Fibroblast of lung (primary cell): Measurements from ENCODE around the gene ECT2.

ENCODE experiments used
- EZH2 ChIP-seq: IDR thresholded peaks from 2 replicates; pipeline ENCODE4 v1.5.1; 2012; ENCODE audit warnings: low read length, control low read depth, mild to moderate bottlenecking; ENCODE audit errors: missing control alignments
- TF ChIP-seq, protein P1 (sequence below), 2 donors: IDR thresholded peaks in 1 of 2; conservative IDR thresholded peaks in 1 of 2; 1 replicate in 1 of 2; 2 replicates in 1 of 2; pipeline ENCODE4 v1.5.1; 2011 to 2012; ENCODE audit warnings: low read length in 2 of 2, control low read depth in 1 of 2, inconsistent platforms in 1 of 2, low read depth in 1 of 2, mild to moderate bottlenecking in 1 of 2

GRCh38 chr3:172816281-172816680, 65.8 kb downstream of the ECT2 start:
- TF ChIP-seq, protein P1, sequence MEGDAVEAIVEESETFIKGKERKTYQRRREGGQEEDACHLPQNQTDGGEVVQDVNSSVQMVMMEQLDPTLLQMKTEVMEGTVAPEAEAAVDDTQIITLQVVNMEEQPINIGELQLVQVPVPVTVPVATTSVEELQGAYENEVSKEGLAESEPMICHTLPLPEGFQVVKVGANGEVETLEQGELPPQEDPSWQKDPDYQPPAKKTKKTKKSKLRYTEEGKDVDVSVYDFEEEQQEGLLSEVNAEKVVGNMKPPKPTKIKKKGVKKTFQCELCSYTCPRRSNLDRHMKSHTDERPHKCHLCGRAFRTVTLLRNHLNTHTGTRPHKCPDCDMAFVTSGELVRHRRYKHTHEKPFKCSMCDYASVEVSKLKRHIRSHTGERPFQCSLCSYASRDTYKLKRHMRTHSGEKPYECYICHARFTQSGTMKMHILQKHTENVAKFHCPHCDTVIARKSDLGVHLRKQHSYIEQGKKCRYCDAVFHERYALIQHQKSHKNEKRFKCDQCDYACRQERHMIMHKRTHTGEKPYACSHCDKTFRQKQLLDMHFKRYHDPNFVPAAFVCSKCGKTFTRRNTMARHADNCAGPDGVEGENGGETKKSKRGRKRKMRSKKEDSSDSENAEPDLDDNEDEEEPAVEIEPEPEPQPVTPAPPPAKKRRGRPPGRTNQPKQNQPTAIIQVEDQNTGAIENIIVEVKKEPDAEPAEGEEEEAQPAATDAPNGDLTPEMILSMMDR (conservative IDR thresholded peaks at IDR 0.05 in 1 of 2, IDR thresholded peaks at IDR 0.05 in 1 of 2; ENCODE audit: low read depth in 1 of 2, low read length in 2 of 2), result no peak
- TF ChIP-seq EZH2, result no peak
